ENCODE measurements around the gene MTUS2.

DNA sequence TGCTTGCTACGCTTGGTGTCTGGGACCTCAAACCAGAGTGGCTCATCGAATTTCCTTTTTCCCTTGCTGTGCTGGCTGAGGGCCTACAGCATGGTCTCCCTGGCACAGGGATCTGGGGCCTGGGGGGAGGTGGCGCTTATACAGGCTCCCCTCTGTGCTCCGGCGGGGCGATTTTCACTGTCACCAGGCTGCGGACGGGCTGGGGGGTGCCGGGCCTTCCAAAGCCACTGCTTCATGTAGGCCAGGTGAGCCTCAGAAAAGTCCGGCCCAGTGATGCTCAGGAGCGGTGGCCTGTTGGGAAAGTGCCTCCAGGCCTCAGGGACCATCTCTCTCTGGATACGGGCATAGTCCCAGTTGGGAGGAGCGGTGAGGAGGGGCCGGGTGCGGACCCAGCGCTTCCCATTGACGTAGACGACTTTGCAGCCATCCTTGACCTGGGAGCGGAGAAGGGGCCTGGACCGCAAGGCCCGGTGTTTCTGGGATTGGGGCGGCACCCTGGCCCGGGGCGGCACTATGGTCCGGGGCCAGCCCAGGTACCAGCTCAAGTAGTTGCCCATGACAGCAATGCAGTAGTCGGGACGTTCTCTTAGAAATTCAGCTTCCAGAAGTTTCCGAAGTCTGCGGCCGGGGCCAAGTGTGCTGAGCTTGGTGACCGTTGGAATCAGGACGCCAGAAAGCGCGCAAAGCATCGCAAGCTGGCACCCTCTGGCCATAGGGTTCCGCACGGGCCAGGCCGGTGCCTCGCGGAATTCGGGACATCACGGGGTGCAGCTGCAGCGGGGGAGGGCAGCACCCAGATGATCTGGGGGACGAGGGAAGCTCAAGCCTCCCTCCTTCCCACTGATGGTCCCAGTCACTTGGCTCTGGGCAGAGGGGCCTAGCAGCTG lies 519.5 kb downstream of the MTUS2 start:
- TF ChIP-seq, protein P1, sequence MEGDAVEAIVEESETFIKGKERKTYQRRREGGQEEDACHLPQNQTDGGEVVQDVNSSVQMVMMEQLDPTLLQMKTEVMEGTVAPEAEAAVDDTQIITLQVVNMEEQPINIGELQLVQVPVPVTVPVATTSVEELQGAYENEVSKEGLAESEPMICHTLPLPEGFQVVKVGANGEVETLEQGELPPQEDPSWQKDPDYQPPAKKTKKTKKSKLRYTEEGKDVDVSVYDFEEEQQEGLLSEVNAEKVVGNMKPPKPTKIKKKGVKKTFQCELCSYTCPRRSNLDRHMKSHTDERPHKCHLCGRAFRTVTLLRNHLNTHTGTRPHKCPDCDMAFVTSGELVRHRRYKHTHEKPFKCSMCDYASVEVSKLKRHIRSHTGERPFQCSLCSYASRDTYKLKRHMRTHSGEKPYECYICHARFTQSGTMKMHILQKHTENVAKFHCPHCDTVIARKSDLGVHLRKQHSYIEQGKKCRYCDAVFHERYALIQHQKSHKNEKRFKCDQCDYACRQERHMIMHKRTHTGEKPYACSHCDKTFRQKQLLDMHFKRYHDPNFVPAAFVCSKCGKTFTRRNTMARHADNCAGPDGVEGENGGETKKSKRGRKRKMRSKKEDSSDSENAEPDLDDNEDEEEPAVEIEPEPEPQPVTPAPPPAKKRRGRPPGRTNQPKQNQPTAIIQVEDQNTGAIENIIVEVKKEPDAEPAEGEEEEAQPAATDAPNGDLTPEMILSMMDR (IDR thresholded peaks at IDR 0.05): no peak
- no peak for TF ChIP-seq ZFX (IDR thresholded peaks at IDR 0.05; ENCODE audit: borderline replicate concordance)

Data from 22Rv1 (cell line).